ENCODE results near the gene SH3YL1.

DNA sequence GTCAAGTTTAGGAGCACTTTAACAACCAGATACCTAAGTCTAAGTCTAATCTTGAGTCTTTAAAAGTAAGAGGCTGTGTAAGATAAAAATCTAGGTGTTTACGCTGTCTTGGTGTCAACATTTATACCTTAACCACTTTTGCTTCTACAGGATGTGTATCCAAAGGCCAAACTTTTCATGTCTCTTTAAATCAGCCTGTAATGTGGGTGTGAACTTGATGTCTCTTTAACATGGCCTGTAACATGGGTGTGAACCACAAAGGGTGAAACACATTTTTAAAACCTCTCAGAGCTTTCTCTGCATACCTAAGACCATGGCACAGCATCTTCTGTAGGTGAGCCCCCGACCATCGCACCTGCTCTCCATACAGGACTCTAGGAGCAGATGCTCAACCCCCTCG is 40.4 kb downstream of the SH3YL1 start:
- TF ChIP-seq CTCF (IDR thresholded peaks at IDR 0.05): no peak
- TF ChIP-seq POLR2AphosphoS5 (IDR thresholded peaks at IDR 0.05): no peak
- TF ChIP-seq POLR2A (IDR thresholded peaks at IDR 0.05): no peak
